Endothelial cell of umbilical vein (primary cell): ENCODE measurements around the gene MS4A7. TPM values are rescaled to one million over a fixed set of nuclear protein-coding genes. Genes with fewer than 3 reads are reported as not detected.

ENCODE experiments used
- BruUV-seq: library from RNA; stranded (reverse); fragments of 400-500 nt; replicated peaks from 2 replicates; lab custom pipeline; 2021; lab: Mats Ljungman, UMichigan
- CTCF ChIA-PET: fragments of 300-600, 350-600 bp; sonication (Branson Sonifier 250); formaldehyde crosslinking; loops from one replicate; lab custom pipeline; 2021; ENCODE audit warnings: antibody characterized with exemption, inconsistent platforms; lab: Charles Lee
- POLR2A ChIA-PET: fragments of 300-600, 350-600 bp; sonication (Branson Sonifier 250); formaldehyde crosslinking; loops from one replicate; lab custom pipeline; 2021; ENCODE audit warnings: antibody characterized with exemption, inconsistent platforms; lab: Charles Lee
- DNase-seq: peaks from one replicate; pipeline ENCODE4 v3.0.0-alpha.2; 2011; ENCODE audit warnings: low read depth, low spot score
- FAIRE-seq: peaks from 2 replicates; lab custom pipeline; 2011; peaks lifted over from hg19 to GRCh38; lab: Jason Lieb, UNC
- H2AFZ ChIP-seq: 2 replicates; pipeline ENCODE4 v1.6.0; 2012; ENCODE audit warnings: low read depth, low read length, control low read depth, inconsistent platforms
- H3K27ac ChIP-seq: 2 replicates; pipeline ENCODE4 v1.5.1; 2011; ENCODE audit warnings: low read depth, mild to moderate bottlenecking, control low read depth, low read length, moderate library complexity; ENCODE audit not compliant: insufficient read depth
- H3K27me3 ChIP-seq, 2 experiments: 2 replicates each; pipeline versions ENCODE4 v1.6.0 to v1.6.1; 2011; ENCODE audit warnings: low read length in 2 of 2, mixed read lengths in 1 of 2; ENCODE audit not compliant: control insufficient read depth in 2 of 2, insufficient read depth in 2 of 2
- H3K36me3 ChIP-seq, 2 experiments: 2 replicates in 1 of 2; 3 replicates in 1 of 2; pipeline ENCODE4 v1.5.1; 2011; ENCODE audit warnings: low read length in 2 of 2, mild to moderate bottlenecking in 1 of 2, moderate library complexity in 1 of 2; ENCODE audit not compliant: control insufficient read depth in 2 of 2, insufficient read depth in 2 of 2; ENCODE audit errors: extremely low read depth in 1 of 2
- H3K4me1 ChIP-seq: 3 replicates; pipeline ENCODE4 v1.5.1; 2011; ENCODE audit warnings: mild to moderate bottlenecking, low read length; ENCODE audit not compliant: control insufficient read depth, insufficient read depth; ENCODE audit errors: extremely low read depth
- H3K4me2 ChIP-seq: 2 replicates; pipeline ENCODE4 v1.6.1; 2011; ENCODE audit warnings: low read length, control low read depth, mixed read lengths; ENCODE audit not compliant: insufficient read depth
- H3K4me3 ChIP-seq, 3 experiments: fragments of 200-600 bp in 1 of 3; sonication (generic), shearing (Covaris generic) in 1 of 3; replicated peaks in 1 of 3; 2 replicates each; pipeline ENCODE4 v1.5.1; 2011 to 2016; ENCODE audit warnings: control low read depth in 3 of 3, low read length in 3 of 3, mild to moderate bottlenecking in 2 of 3, inconsistent platforms in 1 of 3, low read depth in 1 of 3, moderate library complexity in 1 of 3; ENCODE audit not compliant: insufficient read depth in 1 of 3
- H3K79me2 ChIP-seq: 2 replicates; pipeline ENCODE4 v1.6.0; 2012; ENCODE audit warnings: low read length, inconsistent platforms; ENCODE audit not compliant: control insufficient read depth, insufficient read depth
- H3K9ac ChIP-seq: replicated peaks from 2 replicates; pipeline ENCODE3; 2011; ENCODE audit warnings: low read length, control low read depth; ENCODE audit not compliant: insufficient read depth; ENCODE audit errors: extremely low read depth
- H3K9me1 ChIP-seq: replicated peaks from 3 replicates; pipeline ENCODE4 v1.6.0; 2011; ENCODE audit warnings: mild to moderate bottlenecking, low read length; ENCODE audit not compliant: control insufficient read depth, insufficient read depth; ENCODE audit errors: extremely low read depth
- H3K9me3 ChIP-seq: replicated peaks from 2 replicates; pipeline ENCODE4 v1.5.1; 2012; ENCODE audit warnings: low read length, inconsistent platforms; ENCODE audit not compliant: control insufficient read depth, insufficient read depth
- H4K20me1 ChIP-seq: replicated peaks from 2 replicates; pipeline ENCODE3; 2011; ENCODE audit warnings: mild to moderate bottlenecking, low read length; ENCODE audit not compliant: control insufficient read depth, insufficient read depth; ENCODE audit errors: extremely low read depth
- EZH2 ChIP-seq: IDR thresholded peaks from 2 replicates; pipeline ENCODE4 v1.6.1; 2012; ENCODE audit warnings: borderline replicate concordance, low read depth, mild to moderate bottlenecking, moderate library complexity, low read length, inconsistent platforms; ENCODE audit not compliant: severe bottlenecking
- FOS ChIP-seq: IDR thresholded peaks from 2 replicates; pipeline ENCODE4 v1.6.1; 2011; ENCODE audit warnings: mild to moderate bottlenecking, low read length, moderate library complexity, borderline replicate concordance; ENCODE audit not compliant: insufficient read depth
- GATA2 ChIP-seq: IDR thresholded peaks from 2 replicates; pipeline ENCODE4 v1.7.0; 2011; ENCODE audit warnings: low read depth, mild to moderate bottlenecking, moderate library complexity, mixed read lengths, low read length; ENCODE audit not compliant: insufficient read length, insufficient read depth
- JUN ChIP-seq: IDR thresholded peaks from 2 replicates; pipeline ENCODE4 v1.6.1; 2011; ENCODE audit warnings: borderline replicate concordance, low read depth; ENCODE audit not compliant: insufficient read length, insufficient read depth
- MAX ChIP-seq: IDR thresholded peaks from 2 replicates; pipeline ENCODE4 v1.6.1; 2011; ENCODE audit not compliant: insufficient read depth, insufficient read length
- MYC ChIP-seq: IDR thresholded peaks from one replicate; pipeline ENCODE4 v1.6.1; 2011; ENCODE audit warnings: mild to moderate bottlenecking, low read depth, low read length
- POLR2A ChIP-seq: IDR thresholded peaks from 2 replicates; pipeline ENCODE4 v1.6.1; 2012; ENCODE audit warnings: low read depth, mild to moderate bottlenecking, control low read depth, low read length
- POLR2AphosphoS5 ChIP-seq: IDR thresholded peaks from 2 replicates; pipeline ENCODE4 v1.6.1; 2012; ENCODE audit warnings: low read depth, mild to moderate bottlenecking, control low read depth, low read length, moderate library complexity; ENCODE audit not compliant: insufficient read depth
- dilution Hi-C: fragments of 300-500 bp; cut with MboI; formaldehyde crosslinking; loops from one replicate; pipeline ENCODE4 v1.15.0; 2019; ENCODE audit warnings: low sequenced_read_pairs; ENCODE audit not compliant: extremely low pct_ligation_motif_present
- intact Hi-C: fragments of 100-400 bp; cut with micrococcal nuclease; formaldehyde crosslinking; loops from one replicate; pipeline ENCODE4 v1.10.0; 2022
- polyA plus RNA-seq, 4 experiments: library from polyadenylated mRNA; depleted of rRNA in 3 of 4; stranded (reverse) in 3 of 4; unstranded in 1 of 4; fragments of >200 nt; gene quantifications; 2 replicates each; pipeline versions ENCODE4 v1.2.1 to v1.2.3, GENCODE V29; 2011 to 2012; ENCODE audit warnings: missing spikeins in 1 of 4
- total RNA-seq: library from RNA; stranded (reverse); gene quantifications from 2 replicates; pipeline ENCODE4 v1.2.3, GENCODE V29; 2021
- TF ChIP-seq, protein P1 (sequence below), 2 donors: IDR thresholded peaks; 1 replicate in 1 of 2; 2 replicates in 1 of 2; pipeline ENCODE4 v1.5.1; 2011; ENCODE audit warnings: low read length in 2 of 2, mild to moderate bottlenecking in 2 of 2, moderate library complexity in 2 of 2, control low read depth in 1 of 2, inconsistent platforms in 1 of 2, low read depth in 1 of 2; ENCODE audit not compliant: insufficient read depth in 1 of 2; ENCODE audit errors: extremely low read depth in 1 of 2

MS4A7 gene
- total and polyA plus RNA-seq, 2 donors (not counting 3 experiments of a cell fraction or from before 2014, with no cell fraction given): 0.04 TPM; not detected in 1

DNA sequence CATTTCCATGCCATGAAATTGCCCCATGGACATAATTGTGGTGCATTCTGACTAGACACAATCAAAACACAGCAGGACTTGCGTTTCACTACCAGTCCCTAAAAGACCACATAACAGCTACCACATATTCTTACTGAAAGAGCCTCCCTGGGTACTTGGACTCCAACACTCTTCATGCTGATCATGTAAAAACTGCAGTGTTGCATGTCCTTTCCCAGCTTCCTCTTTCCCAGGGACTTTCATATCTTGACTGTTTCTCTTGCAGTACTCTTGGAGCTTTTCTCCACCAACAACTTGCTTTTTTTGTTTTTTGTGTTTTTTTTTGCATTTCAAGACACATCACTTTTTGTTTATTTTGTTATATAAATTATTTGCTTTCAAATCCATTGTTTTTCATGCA, 28.3 kb upstream of the MS4A7 start:
- DNase-seq: no peak
- H4K20me1 ChIP-seq: no peaks in the 10 kb centered on the region
- H2AFZ ChIP-seq: no peak overlapping the region
- H3K9ac ChIP-seq: no peak overlapping the region
- dilution Hi-C loops (no loop called here), intact Hi-C loops (no loop called here)
- peaks cover 25 to 30% of the 10 kb centered on the region in 2 experiments for H3K27me3 ChIP-seq
- H3K9me3 ChIP-seq: no peaks in the 10 kb centered on the region
- ChIA-PET POLR2A (no interaction called here), CTCF (interaction anchor here (8.5 kb wide), 1 partner anchor 13 kb away, joined by 85 read pairs; no protein-coding TSS in a partner anchor)
- H3K27ac ChIP-seq: no peak overlapping the region
- H3K4me3 ChIP-seq: no peak overlapping the region
- TF ChIP-seq EZH2: no peak
- no peak for TF ChIP-seq MAX
- TF ChIP-seq GATA2: no peak
- TF ChIP-seq MYC: no peak
- TF ChIP-seq, protein P1, sequence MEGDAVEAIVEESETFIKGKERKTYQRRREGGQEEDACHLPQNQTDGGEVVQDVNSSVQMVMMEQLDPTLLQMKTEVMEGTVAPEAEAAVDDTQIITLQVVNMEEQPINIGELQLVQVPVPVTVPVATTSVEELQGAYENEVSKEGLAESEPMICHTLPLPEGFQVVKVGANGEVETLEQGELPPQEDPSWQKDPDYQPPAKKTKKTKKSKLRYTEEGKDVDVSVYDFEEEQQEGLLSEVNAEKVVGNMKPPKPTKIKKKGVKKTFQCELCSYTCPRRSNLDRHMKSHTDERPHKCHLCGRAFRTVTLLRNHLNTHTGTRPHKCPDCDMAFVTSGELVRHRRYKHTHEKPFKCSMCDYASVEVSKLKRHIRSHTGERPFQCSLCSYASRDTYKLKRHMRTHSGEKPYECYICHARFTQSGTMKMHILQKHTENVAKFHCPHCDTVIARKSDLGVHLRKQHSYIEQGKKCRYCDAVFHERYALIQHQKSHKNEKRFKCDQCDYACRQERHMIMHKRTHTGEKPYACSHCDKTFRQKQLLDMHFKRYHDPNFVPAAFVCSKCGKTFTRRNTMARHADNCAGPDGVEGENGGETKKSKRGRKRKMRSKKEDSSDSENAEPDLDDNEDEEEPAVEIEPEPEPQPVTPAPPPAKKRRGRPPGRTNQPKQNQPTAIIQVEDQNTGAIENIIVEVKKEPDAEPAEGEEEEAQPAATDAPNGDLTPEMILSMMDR (IDR thresholded peaks at IDR 0.05; ENCODE audit: extremely low read depth in 1 of 2, insufficient read depth in 1 of 2, low read depth in 1 of 2, low read length in 2 of 2): no peak
- no peak for TF ChIP-seq JUN
- no peak for TF ChIP-seq FOS
- TF ChIP-seq POLR2A: no peak
- TF ChIP-seq POLR2AphosphoS5: no peak
- H3K36me3 ChIP-seq: no peaks in the 10 kb centered on the region
- H3K9me1 ChIP-seq: no peaks in the 10 kb centered on the region
- H3K4me2 ChIP-seq: no peak overlapping the region
- H3K4me1 ChIP-seq: no peaks in the 10 kb centered on the region
- no peaks in the 10 kb centered on the region for H3K79me2 ChIP-seq
- FAIRE-seq: no peak
- no TSS peak for BruUV-seq
